DMS153 treated with DMSO at 0.1 percent for 48 hours (cell line): ENCODE data around the gene CC2D2A.
"Not testable (repeated sequence)": the region's sequence is repeated elsewhere in the genome, so short reads cannot be mapped to it uniquely, and the experiment has no call there.

Experiments
- DNase-seq: peaks from one replicate; lab custom pipeline; 2025; ENCODE audit not compliant: unreplicated experiment; lab: John Stamatoyannopoulos, UW

Gene CC2D2A

DNA sequence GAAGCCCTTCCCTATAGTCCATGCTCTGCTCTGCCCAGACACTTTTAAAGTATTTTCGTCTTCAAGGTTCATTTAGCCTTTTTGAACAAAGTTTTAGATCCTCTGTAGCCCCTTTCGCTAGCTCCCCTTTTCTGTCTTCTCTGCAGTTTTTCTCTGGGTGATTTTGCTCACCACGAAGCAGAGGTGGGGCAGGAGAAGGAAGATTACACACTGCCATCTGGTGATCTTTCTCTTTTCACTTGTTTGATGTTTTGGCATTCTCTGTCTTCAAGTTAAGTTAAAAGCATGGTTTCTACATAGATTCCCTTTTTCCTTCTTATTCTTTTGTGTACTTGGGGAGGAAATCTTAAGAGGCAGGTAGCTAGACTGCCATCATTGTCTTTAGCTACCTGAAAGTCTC, 43.9 kb downstream of the CC2D2A start:
- no peak for DNase-seq

DNA sequence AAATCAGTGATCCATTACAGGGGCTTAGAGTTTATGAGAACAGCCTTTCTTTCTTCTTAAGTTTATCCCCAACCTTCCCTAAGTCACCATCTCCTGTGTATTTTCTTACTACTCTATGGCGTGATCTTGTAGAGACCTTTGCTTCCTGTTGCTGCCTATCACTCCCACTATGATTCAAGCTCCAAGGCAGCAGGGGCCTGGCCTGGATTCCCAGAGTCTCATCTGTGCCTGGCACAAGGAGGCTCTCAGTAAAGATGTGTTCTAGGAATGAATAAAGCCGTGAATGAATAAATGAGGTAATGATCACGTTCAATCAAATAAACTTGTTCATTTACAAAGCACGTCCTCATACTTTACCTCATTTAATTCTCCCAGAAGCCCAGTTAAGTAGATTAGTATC, 45.4 kb downstream of the CC2D2A start:
- DNase-seq, result no peak

DNA sequence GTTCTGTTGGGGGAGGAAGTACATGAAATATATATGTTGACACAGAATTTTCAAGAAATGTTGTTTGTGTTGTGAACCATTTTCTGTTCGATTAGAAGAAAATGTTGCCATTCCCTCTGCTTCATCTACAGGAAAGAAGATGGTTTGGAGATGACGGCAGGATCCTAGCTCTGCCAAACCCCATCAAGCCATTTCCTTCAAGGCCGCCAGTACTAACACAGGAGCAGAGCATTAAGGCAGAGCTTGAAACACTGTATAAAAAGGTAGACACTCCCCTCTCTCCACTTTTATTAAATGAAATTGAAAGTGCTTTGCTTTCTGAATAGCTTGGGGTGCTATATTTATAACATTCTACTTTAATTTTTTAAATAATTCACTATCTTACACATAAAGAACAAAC, 46.8 kb downstream of the CC2D2A start:
- no peak for DNase-seq

DNA sequence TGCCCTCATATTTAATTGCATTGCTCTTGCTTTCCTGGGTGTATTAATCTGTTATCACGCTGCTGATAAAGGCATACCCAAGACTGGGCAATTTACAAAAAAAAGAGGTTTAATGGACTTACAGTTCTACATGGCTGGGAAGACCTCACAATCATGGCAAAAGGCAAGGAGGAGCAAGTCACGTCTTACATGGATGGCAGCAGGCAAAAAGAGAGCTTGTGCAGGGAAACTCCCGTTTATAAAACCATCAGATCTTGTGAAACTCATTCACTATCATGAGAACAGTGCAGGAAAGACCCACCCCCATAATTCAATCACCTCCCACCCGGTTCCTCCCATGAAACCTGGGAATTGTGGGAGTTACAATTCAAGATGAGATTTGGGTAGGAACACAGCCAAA, 48.0 kb downstream of the CC2D2A start:
- not testable (repeated sequence) for DNase-seq

DNA sequence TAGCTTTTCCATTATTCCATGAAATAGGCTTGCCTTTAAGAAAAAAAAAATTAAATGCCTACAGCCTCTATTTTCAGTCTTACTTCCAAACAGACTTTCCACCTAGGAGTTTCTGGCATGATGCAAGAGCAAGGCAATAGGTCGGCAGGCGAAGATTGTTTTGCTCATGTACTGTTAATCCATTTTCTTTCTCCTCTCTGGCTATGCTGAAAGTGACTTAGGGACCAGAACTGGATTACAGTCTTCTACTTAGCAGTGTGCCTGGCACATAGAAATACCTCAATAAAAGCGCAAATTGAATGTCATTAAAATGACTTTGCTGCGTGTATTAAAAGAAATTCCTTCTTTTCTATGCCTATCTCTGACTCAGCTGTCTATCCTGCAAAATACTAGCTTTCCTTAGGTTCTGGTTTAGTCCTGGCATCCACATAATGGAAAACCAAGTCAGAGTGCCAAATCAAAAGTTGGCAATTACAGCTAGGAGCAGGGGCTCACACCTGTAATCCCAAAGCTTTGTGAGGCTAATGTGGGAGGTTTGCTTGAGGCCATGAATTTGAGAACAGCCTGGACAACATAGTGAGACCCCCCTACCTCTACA, 51.9 kb downstream of the CC2D2A start:
- no peak for DNase-seq

DNA sequence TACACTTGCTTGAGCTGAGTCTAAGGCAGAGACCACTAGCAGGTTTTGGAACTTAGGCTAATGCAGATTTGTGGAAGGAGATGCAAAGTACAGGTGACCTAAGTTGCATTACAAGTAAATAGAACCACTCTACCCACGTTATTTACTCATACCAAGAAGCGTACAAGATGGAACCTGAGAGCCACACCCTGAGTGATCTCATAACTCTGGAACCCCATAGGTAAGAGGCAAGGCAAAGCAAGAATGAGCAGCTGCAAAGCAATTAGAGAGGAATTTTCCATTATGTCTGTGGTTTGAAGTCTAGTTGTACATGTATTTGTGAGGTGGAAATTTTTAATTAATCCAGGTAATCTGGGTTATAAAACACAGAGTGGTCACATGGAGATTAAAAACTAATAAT, 55.4 kb downstream of the CC2D2A start:
- DNase-seq, result no peak

DNA sequence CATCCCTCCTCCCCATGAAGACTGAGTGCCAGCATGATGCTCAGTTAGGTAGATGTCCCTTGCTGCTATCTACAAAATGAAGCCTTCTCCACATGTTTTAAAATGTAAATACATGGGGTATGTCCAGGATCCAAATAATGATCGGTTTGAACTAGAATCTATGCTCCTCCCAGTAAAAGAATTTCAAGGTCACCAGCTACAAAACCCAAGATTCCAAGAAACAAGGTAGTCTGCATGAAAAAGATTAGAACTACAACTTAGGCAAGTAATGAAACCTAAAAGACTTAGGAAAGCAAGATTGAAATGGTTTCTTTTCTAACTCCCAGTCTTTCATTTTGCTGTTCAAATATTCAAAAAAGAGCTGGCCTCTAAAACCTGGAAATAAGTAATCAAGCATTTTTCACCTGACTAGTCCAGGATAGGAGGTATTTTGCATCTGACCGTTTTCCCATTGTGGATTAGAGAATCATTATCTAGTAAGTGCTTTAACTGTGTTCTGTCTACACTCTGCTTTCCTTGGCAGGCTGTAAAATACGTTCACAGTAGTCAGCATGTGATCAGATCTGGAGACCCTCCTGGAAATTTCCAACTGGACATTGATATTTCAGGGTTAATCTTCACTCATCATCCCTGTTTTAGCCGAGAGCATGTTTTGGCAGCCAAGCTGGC, 57.4 kb downstream of the CC2D2A start:
- DNase-seq, result no peak

DNA sequence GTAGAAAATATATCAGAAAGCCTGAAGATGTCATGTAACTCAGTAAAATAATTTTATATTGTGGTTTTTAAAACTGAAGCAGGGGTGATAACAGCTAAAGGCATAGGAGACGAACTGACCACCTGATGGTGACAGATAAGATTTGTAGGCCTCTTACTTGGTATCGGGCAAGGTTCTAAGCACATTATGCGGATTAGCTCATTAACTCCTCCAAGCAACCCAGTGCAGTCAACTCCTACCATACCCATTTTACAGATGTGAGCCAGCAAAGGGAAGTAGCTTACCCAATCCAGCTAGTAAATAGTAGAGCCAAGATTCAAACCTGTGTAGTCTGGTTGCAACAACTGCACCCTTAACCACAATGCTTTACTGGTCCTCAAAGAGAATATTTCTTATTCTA, 62.1 kb downstream of the CC2D2A start:
- DNase-seq, result no peak

DNA sequence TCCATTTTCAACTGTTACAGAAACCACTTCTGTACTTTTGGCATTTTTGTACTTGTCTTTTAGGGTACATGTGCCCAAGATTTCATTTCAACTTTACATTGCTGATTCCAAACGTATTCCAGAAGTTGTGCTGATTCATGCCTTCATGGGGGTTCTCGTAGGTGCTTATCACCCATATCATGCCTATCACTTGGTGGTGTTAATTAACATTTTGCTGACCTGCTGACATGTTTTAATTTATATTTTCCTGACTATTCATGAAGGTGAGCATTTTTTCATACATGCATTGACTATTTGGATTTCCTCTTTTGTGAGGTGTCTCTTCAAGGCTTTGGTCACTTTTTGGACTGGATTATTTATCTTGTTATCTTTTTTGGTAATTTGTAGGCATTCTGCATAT, 64.1 kb downstream of the CC2D2A start:
- no peak for DNase-seq

DNA sequence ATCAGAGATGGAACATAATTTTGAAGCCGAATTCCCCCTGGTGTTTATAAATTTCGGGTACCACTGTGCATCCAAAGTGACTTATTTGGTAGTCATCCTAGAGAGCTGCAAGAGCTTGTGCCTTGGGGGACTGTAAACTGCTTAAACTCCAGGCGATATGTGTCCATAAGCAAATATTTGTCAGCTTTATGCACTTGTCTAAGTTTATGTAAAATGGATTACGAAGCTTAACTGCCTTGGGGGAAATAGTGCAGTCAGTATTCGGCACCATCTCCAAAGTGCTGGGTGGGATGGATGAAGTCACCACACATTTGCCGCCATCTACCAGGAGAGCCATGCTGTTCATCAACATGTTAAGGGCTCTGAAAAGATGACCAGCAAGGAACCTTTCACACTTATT, 65.9 kb downstream of the CC2D2A start:
- no peak for DNase-seq

DNA sequence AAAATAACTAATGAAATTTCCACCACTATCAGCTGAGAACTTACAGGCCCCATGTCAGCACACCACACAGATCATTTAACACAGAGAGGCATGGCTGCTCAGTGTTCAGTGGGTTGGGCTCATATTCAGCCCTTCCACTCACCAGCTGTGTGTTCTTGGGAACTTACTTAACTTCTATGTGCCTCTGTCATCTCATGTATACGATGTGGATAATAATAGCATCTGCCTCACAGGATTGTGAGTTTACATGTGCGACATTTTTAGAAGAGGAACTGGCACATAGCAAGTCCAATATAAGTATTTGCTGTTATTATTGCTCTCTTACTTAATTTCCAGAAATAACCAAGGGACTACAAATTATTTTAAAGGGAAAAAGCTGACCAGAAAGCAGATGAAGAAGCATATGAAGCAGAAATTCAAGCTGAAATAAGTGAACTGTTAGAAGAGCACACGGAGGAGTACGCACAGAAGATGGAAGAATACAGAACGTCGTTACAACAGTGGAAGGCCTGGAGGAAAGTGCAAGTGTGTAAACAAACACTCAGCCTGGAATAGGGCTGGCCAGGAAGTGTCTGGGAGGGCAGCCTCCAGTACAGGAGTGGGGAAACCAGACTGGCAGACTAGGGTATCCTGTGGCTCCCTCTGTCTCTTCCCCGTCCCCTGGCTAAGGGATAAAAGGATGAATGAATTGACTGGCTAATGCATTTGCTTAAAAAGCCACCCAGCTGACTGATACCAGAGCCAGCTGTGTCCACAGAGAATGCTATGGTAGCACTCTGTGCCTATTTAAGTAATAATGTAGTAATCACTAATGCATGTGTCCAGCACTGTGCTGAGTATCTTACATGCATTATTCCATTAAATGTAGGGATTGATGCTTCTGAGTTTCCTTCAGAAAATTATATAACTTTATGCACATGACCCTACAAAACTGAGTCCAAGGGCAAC, 67.1 kb downstream of the CC2D2A start:
- no peak for DNase-seq

DNA sequence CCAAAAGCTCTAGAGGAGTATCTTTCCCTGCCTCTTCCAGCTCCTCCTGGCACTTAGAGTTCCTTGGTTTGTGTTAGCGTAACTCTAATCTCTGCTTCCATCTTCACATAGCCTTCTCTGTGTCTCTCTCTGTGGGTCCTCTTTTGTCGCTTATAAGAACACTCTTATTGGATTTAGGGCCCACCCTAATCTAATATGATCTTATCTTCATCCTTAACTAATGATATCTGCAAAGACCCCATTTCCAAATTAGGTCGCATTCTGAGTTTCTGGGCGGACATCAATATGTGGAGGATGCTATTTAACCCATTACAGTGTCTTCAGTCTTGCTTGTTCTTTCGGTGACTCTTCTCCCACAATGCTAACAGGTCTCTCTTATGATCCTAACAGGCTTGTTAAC, 72.3 kb downstream of the CC2D2A start:
- no peak for DNase-seq

DNA sequence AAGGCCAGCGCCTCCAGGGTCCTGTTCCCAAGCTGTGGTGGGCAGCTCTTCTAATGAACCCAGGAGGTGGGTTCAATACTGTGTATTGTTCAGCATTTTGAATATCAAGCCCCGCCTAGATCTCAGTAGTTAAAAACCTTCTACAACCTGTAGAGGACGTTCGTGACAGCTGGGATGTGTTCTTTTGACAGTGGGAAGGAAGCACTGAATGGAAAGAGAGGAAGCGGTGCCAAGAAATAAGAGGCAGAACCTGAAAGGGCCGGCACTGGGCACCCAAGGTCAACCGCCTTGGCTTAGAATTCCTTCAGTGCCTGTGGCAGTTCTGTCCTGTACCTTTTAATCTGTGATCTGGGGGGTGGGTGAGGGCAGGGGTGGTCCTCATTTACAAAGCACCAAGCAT, 73.1 kb downstream of the CC2D2A start:
- DNase-seq, result no peak

DNA sequence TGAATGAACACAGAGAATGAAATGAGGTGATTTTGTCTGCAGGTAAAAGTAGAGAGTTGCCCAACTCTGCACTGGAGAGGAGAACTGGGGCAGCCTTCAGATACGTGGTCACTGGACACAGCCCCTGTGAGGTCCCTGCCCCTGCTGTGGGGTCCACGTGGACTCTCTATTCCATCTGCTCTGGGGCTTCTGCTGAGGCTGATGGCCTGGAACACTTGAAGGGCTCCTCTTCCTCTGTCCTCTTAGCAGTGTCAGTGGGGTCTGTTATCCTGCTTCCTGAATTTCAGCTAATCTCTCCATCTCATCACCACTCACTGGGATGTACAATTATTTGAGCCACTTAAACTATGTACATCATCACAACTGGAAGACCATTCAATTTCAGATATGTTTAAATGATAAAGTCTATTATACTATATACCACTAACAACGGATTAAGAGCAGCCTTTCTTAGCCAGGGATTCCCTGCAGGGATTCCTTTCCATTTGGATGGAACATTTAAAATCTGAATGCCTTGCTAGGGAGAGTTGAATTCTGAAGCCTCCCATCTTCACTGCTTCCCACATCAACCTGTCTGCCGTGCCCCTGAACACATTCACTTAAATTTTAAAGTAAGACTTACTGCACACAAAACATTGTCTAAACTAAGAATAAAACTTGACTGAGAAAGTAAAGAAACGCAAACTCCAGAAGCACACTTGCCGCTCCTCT, 74.0 kb downstream of the CC2D2A start:
- DNase-seq, result no peak

DNA sequence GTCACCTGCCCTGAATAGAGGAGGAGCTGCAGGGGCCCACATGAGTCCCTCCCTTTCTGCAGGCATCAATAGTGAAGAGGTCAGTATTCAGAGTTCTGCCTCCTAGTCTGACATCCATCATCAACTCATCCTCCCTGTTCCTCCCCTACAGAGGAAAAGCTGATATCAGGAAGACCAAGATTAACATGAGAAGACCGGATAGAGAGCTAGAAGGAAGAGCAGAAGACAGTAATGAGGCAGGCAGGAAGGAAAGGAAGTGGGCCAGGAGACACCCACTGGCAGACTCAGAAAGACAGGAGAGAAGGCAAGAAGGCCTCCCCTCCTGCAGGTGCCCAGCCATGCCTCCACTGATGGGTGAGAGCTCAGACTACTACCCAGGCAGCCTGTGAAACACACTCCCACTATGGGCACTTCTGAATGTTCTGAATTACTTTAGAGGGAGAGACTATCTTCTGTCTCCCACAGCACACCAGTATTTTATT, 74.6 kb downstream of the CC2D2A start:
- DNase-seq, result no peak

DNA sequence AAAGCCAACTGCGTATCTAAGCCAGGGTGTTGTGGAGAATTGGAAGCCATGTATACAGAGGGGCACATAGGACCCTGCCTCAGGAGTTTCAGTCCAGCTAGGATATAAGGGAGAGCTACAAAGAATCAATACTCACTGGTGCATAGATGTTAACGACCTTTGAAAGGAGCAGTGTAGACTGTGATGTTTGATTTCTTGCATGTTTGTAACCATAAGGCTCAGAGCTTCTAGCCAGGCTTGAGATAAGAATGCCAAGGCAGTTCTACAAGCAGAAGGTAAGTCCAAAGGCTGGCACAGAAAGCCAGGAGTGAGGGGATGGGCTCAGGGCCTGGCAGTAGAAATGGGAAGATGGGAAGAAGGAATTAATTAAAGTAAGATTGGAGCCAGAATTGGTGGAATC, 75.7 kb downstream of the CC2D2A start:
- no peak for DNase-seq

DNA sequence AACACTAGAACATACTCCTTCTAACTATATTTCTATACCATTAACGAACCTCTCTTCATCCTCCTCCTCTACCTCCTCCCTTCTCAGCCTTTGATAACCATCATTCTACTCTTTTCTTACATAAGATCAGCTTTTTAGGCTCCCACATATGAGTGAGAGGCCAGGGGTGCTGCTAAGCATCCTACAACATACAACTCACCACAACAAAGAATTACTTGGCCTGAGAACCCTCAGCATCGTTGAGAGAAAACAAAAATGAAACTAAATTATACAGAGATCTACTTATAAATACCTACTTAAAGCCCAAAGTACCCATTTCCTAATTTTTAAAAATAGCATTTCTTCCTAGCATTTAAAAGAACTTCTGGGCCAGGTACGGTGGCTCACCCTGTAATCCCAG, 77.7 kb downstream of the CC2D2A start:
- DNase-seq, result no peak

DNA sequence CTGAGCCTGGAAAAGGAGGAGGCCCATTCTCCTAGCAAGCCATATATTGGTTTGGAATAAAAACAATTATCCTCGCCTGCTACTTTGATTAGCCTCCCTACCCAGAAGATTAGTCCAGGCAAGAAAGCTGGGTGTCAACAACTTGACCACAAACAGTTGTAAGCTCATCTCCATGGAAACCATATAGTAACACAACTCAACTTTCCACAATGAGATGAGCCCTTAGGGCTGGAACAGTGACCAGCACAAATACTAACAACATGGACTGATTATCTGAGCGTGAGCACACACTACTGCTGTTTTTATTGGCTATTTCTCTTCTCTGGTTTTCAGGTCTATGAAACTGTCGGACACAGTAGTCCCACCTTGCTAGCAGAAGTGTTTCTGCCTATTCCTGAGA, 80.8 kb downstream of the CC2D2A start:
- DNase-seq, result no peak

DNA sequence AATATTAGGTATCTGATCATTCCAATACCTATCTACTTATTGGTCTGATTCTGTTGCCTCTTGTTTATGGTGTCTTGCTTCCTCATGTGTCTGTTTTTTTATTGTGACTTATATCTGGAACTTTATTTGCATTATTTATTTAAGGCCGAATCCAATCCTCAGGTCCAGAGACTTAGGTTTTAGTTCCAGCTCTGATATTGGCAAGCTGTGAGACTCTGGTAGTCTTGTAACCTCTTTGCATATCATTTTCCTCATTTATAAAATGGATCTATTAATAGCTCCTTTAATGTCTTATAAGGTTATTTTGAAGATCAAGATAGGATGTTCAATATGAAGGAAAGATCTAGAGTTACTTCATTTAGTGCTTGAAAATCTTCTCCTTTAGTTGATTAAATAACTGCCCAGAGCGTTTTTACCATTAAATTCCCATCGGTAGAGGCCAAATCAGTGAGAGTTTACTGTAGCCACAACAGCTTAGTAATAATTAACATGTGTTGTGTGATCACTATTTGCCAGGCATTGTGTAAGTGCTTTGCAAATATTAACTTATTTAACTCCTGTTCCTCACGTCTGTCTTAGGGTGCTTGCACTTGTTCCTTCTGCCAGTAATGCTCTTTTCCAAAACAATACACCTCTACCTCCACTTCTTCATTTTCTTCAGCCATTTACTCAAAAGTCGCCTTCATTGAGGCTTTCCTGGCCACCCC, 82.2 kb downstream of the CC2D2A start:
- DNase-seq, result no peak

DNA sequence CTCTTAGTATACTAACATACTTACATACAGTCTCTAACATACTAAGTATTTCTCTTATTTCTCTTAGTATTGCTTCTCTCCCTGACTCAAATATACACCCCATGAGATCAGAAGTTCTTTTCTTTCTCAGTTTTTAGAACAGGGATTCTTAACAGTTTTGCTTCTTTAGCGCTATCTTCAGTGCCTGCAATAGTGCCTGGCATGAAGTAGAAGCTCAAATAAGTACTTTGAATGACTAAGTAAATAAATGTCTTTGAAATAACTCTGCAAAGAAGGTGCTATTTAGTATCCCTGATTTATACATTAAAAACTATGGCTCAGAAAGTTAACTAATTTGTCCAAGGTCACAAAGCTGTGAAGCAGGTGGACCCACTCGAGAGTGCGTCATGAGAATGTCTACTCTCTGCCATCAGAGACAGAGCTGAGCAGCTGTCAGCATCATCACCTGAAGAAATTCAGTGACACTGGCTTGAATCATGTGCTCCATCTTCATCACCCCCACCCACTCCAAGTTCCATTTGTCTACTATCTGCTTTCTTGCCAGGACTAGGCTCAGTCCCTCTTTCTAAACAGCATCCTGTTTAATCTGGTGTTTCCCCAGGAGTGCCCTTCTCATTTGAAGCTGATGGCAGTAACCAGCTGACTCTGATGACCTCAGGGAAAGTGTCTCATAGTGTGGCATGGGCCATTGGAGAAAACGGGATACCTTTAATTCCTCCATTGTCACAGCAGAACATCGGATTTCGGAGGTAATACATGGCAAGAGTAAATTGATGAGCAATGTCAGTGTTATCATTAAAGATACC, 83.1 kb downstream of the CC2D2A start:
- no peak for DNase-seq
